ENCODE data around the gene SCT.

SCT gene

DNA sequence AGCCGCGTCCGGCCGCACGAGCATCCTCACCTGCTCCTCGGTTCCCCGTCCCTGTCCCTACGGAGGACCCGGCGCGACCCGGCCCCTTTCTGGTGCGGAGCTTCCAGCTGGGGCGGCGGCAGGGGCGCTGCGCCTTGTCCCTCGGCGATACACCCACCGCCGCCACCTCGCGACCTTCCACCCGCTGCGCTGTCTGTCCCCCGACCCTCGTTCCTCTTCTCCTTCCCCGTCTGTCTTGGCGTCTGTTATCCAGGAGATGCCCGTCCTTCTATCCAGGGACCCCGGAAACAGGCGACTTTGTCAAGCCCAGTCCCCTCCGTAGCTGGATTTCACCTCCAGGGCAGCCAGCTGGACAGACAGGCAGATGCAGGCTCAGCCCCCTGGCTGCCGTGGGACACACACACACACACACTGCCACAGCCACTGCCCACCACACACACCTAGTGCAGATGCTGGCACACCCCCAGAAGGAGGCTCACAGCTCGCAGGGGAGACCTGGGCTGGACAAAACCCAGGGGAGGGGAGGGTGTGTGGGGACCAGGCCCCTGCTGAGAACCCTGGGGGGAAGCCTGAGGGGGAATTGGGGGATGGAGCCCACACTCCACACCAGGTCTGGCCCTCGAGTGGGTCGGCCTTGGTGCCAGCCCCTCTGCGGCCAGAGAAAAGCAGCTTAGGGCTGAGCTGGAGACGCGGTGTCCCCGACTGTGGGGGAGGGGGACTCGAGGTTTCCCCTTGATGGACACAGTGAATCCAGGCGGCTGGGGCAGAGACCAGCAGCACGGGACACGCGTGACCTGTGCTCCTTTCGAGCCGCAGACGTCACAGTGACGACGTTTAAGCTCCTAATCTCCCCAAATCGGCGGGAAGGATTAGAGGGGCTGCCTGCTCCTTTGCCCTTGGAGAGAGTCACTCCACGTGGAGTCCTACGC lies 10.9 kb upstream of the SCT start:
- H3K4me3 ChIP-seq (replicated peaks; ENCODE audit: low read depth, low read length), result no peak overlapping the region
- TF ChIP-seq, protein P1, sequence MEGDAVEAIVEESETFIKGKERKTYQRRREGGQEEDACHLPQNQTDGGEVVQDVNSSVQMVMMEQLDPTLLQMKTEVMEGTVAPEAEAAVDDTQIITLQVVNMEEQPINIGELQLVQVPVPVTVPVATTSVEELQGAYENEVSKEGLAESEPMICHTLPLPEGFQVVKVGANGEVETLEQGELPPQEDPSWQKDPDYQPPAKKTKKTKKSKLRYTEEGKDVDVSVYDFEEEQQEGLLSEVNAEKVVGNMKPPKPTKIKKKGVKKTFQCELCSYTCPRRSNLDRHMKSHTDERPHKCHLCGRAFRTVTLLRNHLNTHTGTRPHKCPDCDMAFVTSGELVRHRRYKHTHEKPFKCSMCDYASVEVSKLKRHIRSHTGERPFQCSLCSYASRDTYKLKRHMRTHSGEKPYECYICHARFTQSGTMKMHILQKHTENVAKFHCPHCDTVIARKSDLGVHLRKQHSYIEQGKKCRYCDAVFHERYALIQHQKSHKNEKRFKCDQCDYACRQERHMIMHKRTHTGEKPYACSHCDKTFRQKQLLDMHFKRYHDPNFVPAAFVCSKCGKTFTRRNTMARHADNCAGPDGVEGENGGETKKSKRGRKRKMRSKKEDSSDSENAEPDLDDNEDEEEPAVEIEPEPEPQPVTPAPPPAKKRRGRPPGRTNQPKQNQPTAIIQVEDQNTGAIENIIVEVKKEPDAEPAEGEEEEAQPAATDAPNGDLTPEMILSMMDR (IDR thresholded peaks at IDR 0.05; ENCODE audit: low read length, missing control alignments), result no peak
- no peak for DNase-seq (ENCODE audit: low read depth)

DNA sequence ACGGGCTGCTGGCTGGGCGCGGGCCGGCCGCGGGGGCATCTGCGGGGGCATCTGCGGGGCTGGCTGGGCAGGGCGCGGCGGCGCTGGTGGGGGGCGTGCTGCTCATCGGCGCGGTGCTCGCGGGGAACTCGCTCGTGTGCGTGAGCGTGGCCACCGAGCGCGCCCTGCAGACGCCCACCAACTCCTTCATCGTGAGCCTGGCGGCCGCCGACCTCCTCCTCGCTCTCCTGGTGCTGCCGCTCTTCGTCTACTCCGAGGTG lies 10.3 kb upstream of the SCT start:
- no peak for DNase-seq (ENCODE audit: low read depth)
- no peak overlapping the region for H3K4me3 ChIP-seq (replicated peaks; ENCODE audit: low read depth, low read length)
- TF ChIP-seq, protein P1 (IDR thresholded peaks at IDR 0.05; ENCODE audit: low read length, missing control alignments), result no peak

DNA sequence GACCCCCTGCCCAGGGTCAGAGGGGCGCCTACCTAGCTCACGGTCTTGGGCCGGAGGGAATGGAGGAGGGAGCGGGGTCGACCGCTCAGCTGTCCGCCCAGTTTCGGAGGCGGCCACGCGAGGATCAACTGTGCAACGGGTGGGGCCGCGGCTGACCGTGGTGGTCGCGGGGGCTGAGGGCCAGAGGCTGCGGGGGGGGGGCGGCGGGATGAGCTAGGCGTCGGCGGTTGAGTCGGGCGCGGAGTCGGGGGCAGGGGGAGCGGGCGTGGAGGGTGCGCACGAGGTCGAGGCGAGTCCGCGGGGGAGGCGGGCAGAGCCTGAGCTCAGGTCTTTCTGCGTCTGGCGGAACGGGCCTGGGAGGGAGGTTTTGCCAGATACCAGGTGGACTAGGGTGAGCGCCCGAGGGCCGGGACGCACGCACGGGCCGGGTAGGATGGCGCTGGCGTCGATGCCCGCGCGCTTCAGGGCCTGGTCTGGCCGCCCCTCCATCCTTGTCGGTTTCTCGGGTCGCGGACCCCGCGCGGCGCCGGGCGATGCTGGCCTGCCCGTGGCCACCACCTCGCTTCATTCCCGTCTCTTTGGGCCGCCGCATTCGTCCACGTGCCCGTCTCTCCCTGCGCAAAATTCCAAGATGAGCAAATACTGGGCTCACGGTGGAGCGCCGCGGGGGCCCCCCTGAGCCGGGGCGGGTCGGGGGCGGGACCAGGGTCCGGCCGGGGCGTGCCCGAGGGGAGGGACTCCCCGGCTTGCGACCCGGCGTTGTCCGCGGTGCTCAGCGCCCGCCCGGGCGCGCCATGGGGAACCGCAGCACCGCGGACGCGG lies 9.7 kb upstream of the SCT start, which contains the start of gene DRD4:
Gene DRD4 (plus strand): TSS at position 759 of the 822 bp plus-strand sequence. CDS start 36 bp downstream, at position 795.
- TF ChIP-seq, protein P1 (IDR thresholded peaks at IDR 0.05; ENCODE audit: low read length, missing control alignments), result no peak
- H3K4me3 ChIP-seq (replicated peaks; ENCODE audit: low read depth, low read length), result no peak within 1 kb of the TSS
- DNase-seq (ENCODE audit: low read depth), result peak; percentile 22

DNA sequence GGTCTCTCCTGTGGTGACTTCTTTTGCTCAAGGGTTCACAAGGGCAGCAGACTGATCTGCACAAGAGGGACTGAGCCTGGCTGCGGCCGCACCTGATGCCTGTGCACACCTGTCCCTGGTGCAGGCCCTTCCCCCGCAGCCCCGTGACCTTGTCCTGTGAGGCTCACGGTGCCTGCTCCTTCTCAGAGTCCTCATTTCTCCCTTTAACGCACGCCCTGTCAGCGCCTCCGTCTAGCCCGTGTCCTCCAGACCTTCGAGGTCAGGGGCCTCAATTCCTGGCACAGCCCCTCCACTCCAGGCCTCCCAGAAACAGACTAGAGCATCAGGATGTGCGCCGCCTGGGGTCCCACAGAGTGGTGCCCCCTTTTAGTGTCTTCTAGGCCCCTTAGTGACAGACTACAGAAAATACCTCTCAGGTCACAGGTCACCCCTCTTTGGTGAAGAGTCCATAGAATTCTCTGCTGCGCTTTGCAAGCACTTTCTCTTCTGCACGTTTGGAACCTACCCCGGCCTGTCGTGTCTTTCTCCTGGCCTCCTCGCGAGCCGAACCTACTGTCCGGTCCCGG lies 9.0 kb upstream of the SCT start:
- no peak overlapping the region for H3K4me3 ChIP-seq (replicated peaks; ENCODE audit: low read depth, low read length)
- DNase-seq (ENCODE audit: low read depth), result no peak
- TF ChIP-seq, protein P1 (IDR thresholded peaks at IDR 0.05; ENCODE audit: low read length, missing control alignments), result no peak

DNA sequence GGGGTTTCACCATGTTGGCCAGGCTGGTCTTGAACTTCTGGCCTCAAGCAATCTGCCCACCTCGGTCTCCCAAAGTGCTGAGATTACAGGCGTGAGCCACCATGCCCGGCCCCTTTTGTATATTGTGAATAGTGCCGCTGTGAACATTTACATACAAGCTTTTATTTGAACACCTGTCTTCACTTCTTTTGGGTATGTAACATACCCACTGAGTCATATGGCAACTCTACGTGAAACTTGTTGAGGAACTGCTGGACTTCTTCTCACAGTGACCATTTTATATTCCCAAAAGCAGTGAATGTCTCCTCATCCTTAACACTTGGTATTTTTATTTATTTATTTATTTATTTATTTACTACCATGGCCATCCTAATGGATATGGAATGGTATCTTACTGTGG lies 3.9 kb upstream of the SCT start:
- TF ChIP-seq, protein P1 (IDR thresholded peaks at IDR 0.05; ENCODE audit: low read length, missing control alignments), result no peak
- no peak overlapping the region for H3K4me3 ChIP-seq (replicated peaks; ENCODE audit: low read depth, low read length)
- no peak for DNase-seq (ENCODE audit: low read depth)

DNA sequence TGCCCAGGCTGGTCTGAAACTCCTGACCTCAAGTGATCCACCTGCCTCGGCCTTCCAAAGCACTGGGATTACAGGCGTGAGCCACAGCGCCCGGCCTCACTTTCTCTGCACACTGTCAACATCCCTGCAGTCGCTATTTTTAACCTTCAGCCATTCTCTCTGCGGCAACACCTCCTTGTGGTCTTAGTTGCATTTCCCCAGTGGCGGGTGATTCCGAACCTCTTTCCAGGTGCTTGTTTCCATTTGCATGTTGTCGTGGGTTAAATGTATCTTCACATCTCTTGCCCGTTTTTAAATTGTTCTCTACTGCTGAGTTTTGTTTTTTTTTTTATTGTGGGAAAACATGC lies 2.2 kb upstream of the SCT start:
- TF ChIP-seq, protein P1 (IDR thresholded peaks at IDR 0.05; ENCODE audit: low read length, missing control alignments), result no peak
- DNase-seq (ENCODE audit: low read depth), result no peak

More for the DNA sequence above, 2.2 kb upstream of the SCT start:
- H3K4me3 ChIP-seq (replicated peaks; ENCODE audit: low read depth, low read length), result no peak overlapping the region
